ENCODE data around the gene PPP2R5A. TPM values are rescaled to one million over a fixed set of nuclear protein-coding genes. Genes with fewer than 3 reads are reported as not detected.

Gene PPP2R5A
- total RNA-seq, 1 experiment from 2014 or later, result 45.2 TPM

DNA sequence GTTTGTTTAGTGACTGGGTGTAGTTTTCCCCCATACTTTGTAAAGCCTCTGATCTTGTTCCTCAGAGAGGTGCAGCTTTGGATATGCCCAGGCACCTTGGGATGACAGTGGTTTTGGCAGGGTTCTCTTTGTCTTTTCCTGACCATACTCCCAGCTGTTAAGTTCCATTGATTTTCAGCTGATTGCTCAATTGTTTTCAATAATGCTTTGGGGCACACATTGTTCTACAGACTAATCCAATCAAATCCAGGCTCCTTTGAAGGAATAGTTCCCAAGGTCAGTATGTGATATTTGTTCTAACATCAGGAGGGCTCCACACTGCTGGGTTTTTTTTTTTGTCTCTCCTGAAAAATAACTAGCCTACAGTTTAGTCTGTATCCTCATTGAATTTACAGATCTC lies 24.8 kb downstream of the PPP2R5A start:
- no peaks in the 10 kb centered on the region for H3K36me3 Mint-ChIP-seq (ENCODE audit: insufficient read depth, unreplicated experiment)
- H3K4me1 Mint-ChIP-seq (ENCODE audit: low read depth, unreplicated experiment), result peaks cover 26% of the 10 kb centered on the region
- TF ChIP-seq, protein P1, sequence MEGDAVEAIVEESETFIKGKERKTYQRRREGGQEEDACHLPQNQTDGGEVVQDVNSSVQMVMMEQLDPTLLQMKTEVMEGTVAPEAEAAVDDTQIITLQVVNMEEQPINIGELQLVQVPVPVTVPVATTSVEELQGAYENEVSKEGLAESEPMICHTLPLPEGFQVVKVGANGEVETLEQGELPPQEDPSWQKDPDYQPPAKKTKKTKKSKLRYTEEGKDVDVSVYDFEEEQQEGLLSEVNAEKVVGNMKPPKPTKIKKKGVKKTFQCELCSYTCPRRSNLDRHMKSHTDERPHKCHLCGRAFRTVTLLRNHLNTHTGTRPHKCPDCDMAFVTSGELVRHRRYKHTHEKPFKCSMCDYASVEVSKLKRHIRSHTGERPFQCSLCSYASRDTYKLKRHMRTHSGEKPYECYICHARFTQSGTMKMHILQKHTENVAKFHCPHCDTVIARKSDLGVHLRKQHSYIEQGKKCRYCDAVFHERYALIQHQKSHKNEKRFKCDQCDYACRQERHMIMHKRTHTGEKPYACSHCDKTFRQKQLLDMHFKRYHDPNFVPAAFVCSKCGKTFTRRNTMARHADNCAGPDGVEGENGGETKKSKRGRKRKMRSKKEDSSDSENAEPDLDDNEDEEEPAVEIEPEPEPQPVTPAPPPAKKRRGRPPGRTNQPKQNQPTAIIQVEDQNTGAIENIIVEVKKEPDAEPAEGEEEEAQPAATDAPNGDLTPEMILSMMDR (IDR thresholded peaks at IDR 0.05; ENCODE audit: unreplicated experiment), result no peak
- CTCF ChIA-PET, result interaction anchor here (0.6 kb wide), 1 partner anchor 415 kb away, joined by 3 read pairs; no protein-coding TSS in a partner anchor
- no peak overlapping the region for H3K4me3 Mint-ChIP-seq (ENCODE audit: low read depth, unreplicated experiment)
- intact Hi-C loops (cut with micrococcal nuclease; ENCODE audit: unreplicated experiment), result no loop called here
- no peak for DNase-seq
- no peak overlapping the region for H3K27ac Mint-ChIP-seq (ENCODE audit: unreplicated experiment)
- no TSS peak for BruUV-seq (replicated peaks)
- no peaks in the 10 kb centered on the region for H3K9me3 Mint-ChIP-seq (ENCODE audit: low read depth, unreplicated experiment)
- H3K27me3 Mint-ChIP-seq (ENCODE audit: unreplicated experiment), result no peaks in the 10 kb centered on the region

DNA sequence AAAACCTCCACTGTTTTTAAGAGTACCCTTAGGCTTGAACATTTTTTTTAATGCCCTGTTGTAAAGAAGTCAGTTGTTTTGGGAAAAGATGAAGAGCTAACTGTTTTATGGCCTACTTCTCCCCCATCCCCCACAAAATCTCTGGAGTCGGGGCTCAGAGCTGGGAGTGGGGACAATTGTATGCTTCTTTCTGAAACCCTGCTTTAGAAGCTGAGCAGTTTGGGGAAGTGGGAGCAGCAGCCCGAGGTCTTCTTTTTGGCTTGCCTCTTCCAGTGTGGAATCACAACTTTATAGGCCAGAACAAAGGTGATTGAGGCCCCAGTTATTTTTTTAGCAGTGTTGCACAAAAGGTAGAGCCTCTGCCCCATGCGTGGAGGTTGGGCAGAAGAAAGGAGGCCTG lies 25.2 kb downstream of the PPP2R5A start:
- CTCF ChIA-PET, result interaction anchor here (0.8 to 2.2 kb wide), 2 partner anchors 17 to 240 kb away, joined by 3 to 10 read pairs; no protein-coding TSS in a partner anchor
- Mint-ChIP-seq H3K4me1 (ENCODE audit: low read depth, unreplicated experiment) (peaks cover 26% of the 10 kb centered on the region), H3K36me3 (ENCODE audit: insufficient read depth, unreplicated experiment) (no peaks in the 10 kb centered on the region), H3K9me3 (ENCODE audit: low read depth, unreplicated experiment) (no peaks in the 10 kb centered on the region), H3K27ac (ENCODE audit: unreplicated experiment) (no peak overlapping the region), H3K27me3 (ENCODE audit: unreplicated experiment) (no peaks in the 10 kb centered on the region), H3K4me3 (ENCODE audit: low read depth, unreplicated experiment) (no peak overlapping the region)
- intact Hi-C loops (cut with micrococcal nuclease; ENCODE audit: unreplicated experiment), result no loop called here
- TF ChIP-seq, protein P1 (IDR thresholded peaks at IDR 0.05; ENCODE audit: unreplicated experiment), result no peak
- DNase-seq, result no peak
- no TSS peak for BruUV-seq (replicated peaks)

DNA sequence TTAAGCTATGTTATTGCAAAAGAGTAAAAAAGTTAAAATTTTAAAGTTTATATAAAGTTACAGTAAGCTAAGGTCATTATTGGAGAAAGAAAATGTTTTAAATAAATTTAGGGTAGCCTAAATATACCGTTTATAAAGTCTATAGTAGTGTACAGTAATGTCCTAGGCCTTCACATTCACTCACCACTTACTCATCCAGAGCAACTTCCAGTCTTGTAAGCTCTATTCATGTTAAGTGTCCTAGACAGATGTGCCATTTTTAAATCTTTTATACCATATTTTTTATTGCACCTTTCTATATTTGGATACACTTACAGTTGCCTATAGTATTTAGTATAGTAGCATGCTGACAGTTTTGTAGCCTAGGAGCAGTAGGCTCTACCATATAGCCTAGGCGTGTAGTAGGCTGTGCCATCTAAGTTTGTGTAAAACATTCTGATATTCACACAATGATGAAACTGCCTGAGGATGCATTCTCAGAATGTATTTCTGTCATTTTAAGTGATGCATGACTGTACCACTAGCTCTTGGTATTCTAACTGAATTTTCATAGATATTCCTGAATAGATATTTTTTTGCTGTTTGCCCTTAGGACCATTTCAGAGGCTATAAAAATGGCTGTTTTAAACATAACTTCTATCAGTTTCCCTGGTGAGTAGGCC lies 26.8 kb downstream of the PPP2R5A start:
- Mint-ChIP-seq H3K9me3 (ENCODE audit: low read depth, unreplicated experiment) (no peaks in the 10 kb centered on the region), H3K27me3 (ENCODE audit: unreplicated experiment) (no peaks in the 10 kb centered on the region), H3K4me3 (ENCODE audit: low read depth, unreplicated experiment) (no peak overlapping the region), H3K4me1 (ENCODE audit: low read depth, unreplicated experiment) (peaks cover 26% of the 10 kb centered on the region), H3K27ac (ENCODE audit: unreplicated experiment) (no peak overlapping the region), H3K36me3 (ENCODE audit: insufficient read depth, unreplicated experiment) (no peaks in the 10 kb centered on the region)
- CTCF ChIA-PET, result interaction anchor here (0.6 to 2.2 kb wide), 2 partner anchors 25 to 241 kb away, joined by 3 to 10 read pairs; no protein-coding TSS in a partner anchor
- DNase-seq, result no peak
- no TSS peak for BruUV-seq (replicated peaks)
- TF ChIP-seq, protein P1 (IDR thresholded peaks at IDR 0.05; ENCODE audit: unreplicated experiment), result no peak
- intact Hi-C loops (cut with micrococcal nuclease; ENCODE audit: unreplicated experiment), result no loop called here

DNA sequence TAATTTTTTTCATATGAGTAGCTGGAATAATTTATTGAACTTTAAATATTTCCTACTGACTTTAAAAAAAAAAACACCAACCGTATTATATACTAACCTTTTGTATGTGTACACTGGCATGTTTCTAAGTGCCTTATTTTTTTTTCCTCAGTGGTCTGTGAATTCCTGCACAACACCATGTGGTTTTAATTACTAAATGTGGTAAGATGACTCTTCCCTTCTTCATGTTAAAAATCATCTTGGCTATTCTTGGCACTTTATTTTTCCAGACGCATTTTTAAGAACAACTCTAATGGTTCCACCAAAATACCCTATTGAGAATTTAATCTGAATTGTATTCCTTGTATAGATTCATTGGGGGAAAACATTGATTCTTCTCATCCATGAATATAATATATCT lies 28.4 kb downstream of the PPP2R5A start:
- Mint-ChIP-seq H3K9me3 (ENCODE audit: low read depth, unreplicated experiment) (no peaks in the 10 kb centered on the region), H3K4me3 (ENCODE audit: low read depth, unreplicated experiment) (no peak overlapping the region), H3K27me3 (ENCODE audit: unreplicated experiment) (no peaks in the 10 kb centered on the region), H3K27ac (ENCODE audit: unreplicated experiment) (no peak overlapping the region), H3K36me3 (ENCODE audit: insufficient read depth, unreplicated experiment) (no peaks in the 10 kb centered on the region), H3K4me1 (ENCODE audit: low read depth, unreplicated experiment) (peaks cover 22% of the 10 kb centered on the region)
- TF ChIP-seq, protein P1 (IDR thresholded peaks at IDR 0.05; ENCODE audit: unreplicated experiment), result no peak
- intact Hi-C loops (cut with micrococcal nuclease; ENCODE audit: unreplicated experiment), result no loop called here
- CTCF ChIA-PET, result interaction anchor here (0.6 to 1.0 kb wide), 2 partner anchors 135 to 661 kb away, joined by 3 read pairs; no protein-coding TSS in a partner anchor
- BruUV-seq (replicated peaks), result no TSS peak
- DNase-seq, result no peak

Measured in Calu3 (cell line).